GM12892 (cell line): ENCODE data around the gene CHSY1. TPM values are rescaled to one million over a fixed set of nuclear protein-coding genes. Genes with fewer than 3 reads are reported as not detected.
A peak's percentile ranks its signal among the peaks of the same experiment; 100 is the strongest.
"Not testable (repeated sequence)": the region's sequence is repeated elsewhere in the genome, so short reads cannot be mapped to it uniquely, and the experiment has no call there.

Experiments used
- DNase-seq: peaks from one replicate; pipeline ENCODE4 v3.0.0; 2011; ENCODE audit not compliant: insufficient read length
- FAIRE-seq: peaks from 2 replicates; lab custom pipeline; 2011; peaks lifted over from hg19 to GRCh38; lab: Jason Lieb, UNC
- POLR2A ChIP-seq: IDR thresholded peaks from 2 replicates; pipeline ENCODE4 v1.6.1; 2011; ENCODE audit warnings: low read depth, low read length, control low read depth
- POLR2AphosphoS5 ChIP-seq: IDR thresholded peaks from 2 replicates; pipeline ENCODE4 v1.6.1; 2011; ENCODE audit warnings: low read depth, low read length, control low read depth
- TAF1 ChIP-seq: IDR thresholded peaks from 2 replicates; pipeline ENCODE4 v1.6.1; 2011; ENCODE audit warnings: low read depth, mild to moderate bottlenecking, control low read depth, low read length, borderline replicate concordance
- polyA plus RNA-seq: library from polyadenylated mRNA; unstranded; fragments of >200 nt; gene quantifications from one replicate; pipeline ENCODE4 v1.2.1, GENCODE V29; 2012; ENCODE audit warnings: missing spikeins, inconsistent platforms; ENCODE audit not compliant: missing spikeins

CHSY1 gene
- 11.2 TPM for polyA plus RNA-seq

DNA sequence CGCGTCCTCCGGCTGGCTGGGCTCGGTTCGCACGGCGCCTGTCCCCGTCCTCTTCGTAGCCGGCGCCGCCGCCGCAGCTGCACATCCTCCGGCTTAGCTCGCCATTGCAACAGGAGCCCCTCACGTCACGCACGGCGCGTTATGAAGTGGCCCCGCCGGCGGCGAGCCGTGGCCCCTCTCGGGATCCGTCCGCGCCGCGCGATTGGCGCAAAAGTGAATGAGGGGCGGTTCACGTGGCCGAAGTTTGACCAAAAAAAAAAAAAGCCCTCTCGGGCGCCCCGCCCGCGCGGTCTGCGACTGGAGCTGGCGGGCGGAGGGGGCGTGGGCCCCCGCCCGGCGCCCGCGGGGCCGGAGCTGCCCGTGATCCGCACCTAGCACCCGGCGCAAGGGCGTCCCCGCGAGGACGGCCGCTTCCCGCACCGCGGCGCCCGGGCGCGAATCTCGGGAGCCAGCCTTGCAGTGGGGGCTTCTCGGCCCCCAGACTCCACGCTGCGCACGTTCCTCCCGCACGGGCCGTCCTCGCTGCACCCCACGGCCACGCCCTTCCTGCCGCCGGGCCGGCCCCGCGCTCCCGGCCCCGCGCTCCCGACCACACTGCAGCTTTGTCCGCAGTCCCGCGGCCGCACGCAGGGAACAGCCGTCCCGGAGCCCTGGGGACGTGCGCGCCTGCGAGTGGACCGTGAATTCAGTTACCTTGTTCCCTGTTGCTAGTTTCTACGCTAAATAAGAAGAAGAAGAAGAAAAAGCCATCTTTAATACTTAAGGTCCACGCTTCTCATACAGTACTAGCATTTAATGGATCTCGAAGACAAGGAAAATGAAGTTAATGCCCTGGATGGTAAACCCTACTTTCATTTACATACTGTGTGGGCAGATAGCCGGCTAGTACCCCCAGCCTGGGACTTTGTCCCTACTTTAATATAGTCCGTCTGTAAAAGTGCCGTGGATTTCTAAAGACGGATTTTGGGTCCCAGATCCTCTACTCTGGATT, at the start of gene CHSY1:
Gene CHSY1 (minus strand): TSS at position 219 of the 991 bp plus-strand sequence. CDS start 592 bp downstream, outside the sequence.
- peak; percentile 84 for FAIRE-seq

GRCh38 chr15:101296418-101297405, 44.9 kb upstream of the CHSY1 start:
- no peak for FAIRE-seq
- no peak for DNase-seq
- TF ChIP-seq POLR2A: no peak
- TF ChIP-seq TAF1: no peak
- TF ChIP-seq POLR2AphosphoS5: no peak

More for the DNA sequence above, at the start of gene CHSY1:
- DNase-seq: peak; percentile 76
- TF ChIP-seq POLR2AphosphoS5 (peak; percentile 85), POLR2A (peak; percentile 84), TAF1 (peak; percentile 58; the same call in 1 of the 2 replicates)

GRCh38 chr15:101295607-101296161, 43.8 kb upstream of the CHSY1 start:
- TF ChIP-seq POLR2A (no peak), TAF1 (no peak), POLR2AphosphoS5 (no peak)
- no peak for FAIRE-seq
- no peak for DNase-seq

DNA sequence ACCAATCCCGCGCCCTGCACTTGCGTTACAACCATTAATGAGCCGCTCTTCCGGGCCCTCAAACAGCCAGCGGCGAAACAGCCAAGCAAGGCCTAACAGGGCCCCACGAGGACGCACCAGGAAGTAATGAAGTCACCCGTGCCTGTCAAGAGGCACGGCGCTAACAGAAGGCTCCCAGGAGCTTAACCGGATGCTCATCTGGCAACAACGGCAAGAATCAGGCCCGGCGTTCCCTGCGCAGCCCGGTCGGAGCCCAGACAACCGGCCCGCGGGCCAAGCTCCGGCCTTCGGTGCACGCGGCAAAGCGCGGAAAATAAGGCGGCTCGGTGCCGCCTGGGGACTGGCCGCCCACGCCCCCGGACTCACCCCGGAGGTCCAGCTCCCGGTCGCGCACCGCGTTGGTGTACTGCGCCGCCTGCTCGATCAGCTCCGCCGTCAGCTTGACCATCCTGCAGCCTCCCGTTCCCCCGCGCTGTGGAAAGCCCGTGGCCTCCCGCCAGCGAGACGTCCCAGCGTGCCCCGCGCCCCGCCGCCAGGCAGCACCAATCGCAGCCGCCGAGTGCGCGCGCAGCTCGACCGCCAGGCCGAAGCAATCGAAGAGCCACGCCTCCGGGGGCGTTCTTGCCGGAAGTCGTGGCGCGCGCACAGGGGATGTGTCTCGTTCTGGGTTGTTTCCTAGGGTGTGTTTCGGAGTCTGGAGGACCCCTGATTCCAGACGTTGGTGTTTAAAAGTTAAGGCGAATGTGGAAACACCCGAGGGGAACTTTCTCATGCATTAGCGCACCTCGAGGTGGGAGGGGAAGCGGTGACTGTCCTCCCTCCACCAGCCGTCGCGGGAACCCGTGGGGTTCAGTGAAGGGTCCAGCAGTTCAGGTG, 43.1 kb upstream of the CHSY1 start, which contains the start of gene SNRPA1:
Gene SNRPA1 (minus strand): TSS at position 518 of the 876 bp plus-strand sequence. CDS start 70 bp downstream, at position 448.
- TF ChIP-seq POLR2A (peak; percentile 92), POLR2AphosphoS5 (peak; percentile 85), TAF1 (peak; percentile 42; the same call in 1 of the 2 replicates)
- peak; percentile 85 for DNase-seq
- peak; percentile 96 for FAIRE-seq

DNA sequence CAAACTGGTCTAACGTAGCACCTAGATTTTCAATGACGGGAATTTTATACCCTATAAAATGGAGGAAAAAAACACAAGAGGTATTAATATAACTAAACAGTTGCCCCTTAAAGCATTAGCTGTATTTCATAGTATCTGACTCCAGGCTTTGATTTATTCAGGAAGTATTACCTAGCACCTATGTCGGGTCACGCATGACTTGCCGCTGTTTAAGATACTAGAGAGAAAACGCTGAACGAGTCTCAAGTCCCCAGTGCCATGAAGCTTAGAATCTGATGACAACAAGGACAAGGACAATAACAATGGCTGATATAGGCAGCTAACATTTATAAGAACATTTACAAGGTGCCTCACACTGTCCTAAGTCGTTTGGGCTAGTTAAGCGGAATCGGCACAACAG, 41.3 kb upstream of the CHSY1 start:
- TF ChIP-seq POLR2AphosphoS5 (no peak), TAF1 (no peak), POLR2A (no peak)
- no peak for FAIRE-seq
- DNase-seq: no peak

GRCh38 chr15:101288905-101289513, 37.2 kb upstream of the CHSY1 start:
- no peak for DNase-seq
- no peak for FAIRE-seq

DNA sequence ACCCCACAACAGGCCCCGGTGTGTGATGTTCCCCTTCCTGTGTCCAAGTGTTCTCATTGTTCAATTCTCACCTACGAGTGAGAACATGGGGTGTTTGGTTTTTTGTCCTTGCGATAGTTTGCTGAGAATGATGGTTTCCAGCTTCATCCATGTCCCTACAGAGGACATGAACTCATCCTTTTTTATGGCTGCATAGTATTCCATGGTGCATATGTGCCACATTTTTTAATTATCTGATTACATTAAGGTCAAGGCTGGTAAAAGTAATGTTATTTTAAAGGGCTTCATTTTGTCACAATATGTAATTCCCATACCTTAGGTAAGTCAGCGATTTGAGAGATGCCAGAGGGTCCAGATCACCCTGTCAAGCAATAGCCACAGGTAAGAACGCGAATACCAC, 35.5 kb upstream of the CHSY1 start:
- FAIRE-seq, DNase-seq: not testable (repeated sequence)

More at GRCh38 chr15:101288905-101289513, 37.2 kb upstream of the CHSY1 start:
- no peak for TF ChIP-seq TAF1
- TF ChIP-seq POLR2A: no peak
- TF ChIP-seq POLR2AphosphoS5: no peak

DNA sequence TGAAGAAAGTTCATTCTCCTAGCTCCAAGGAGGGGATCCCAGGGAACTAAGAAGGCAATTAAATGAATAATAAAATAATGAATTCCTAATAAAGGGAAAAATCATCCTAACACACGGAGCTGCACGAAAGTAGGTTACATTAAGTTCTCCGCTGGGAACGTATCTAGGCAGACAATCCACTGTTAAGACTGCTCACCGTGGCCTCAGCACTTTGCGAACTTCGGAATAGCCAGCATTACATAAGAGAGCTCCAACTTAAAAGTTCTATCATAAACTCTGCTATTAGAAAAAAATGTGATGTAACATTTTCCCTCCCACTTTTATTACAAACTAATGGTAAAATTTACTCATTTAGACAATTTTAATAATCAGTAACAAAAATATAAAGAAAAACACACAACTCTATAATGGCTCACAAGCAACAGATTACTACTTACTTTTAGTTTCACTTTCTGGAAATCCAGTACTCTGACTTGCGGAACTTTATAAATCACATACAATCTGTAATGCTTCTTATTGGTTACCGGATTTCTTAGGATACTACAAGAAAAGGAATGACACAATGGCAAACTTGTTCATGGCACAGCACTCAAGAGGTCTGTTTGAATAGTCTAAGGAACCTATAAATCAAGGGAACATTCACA, 34.7 kb upstream of the CHSY1 start:
- DNase-seq: no peak
- no peak for TF ChIP-seq POLR2A
- TF ChIP-seq TAF1: no peak
- TF ChIP-seq POLR2AphosphoS5: no peak
- no peak for FAIRE-seq

- FAIRE-seq: no peak
These were observed 32.1 kb upstream of the CHSY1 start for GRCh38 chr15:101283931-101284330.

More at GRCh38 chr15:101283931-101284330, 32.1 kb upstream of the CHSY1 start:
- DNase-seq: no peak
- no peak for TF ChIP-seq POLR2A
- no peak for TF ChIP-seq TAF1
- no peak for TF ChIP-seq POLR2AphosphoS5
